ENCODE data around the gene GNAZ. TPM values are rescaled to one million over a fixed set of nuclear protein-coding genes. Genes with fewer than 3 reads are reported as not detected.

The GNAZ gene
- total and polyA plus RNA-seq, 4 donors, result 0.21 to 2.2 (median 0.38) TPM

GRCh38 chr22:23054531-23055257 is 15.6 kb upstream of the GNAZ start:
- no peak overlapping the region for H3K27ac ChIP-seq (ENCODE audit: low read depth in 1 of 2, low read length in 2 of 2)

More at GRCh38 chr22:23054531-23055257, 15.6 kb upstream of the GNAZ start:
- Histone ChIP-seq H3K27me3 (ENCODE audit: control insufficient read depth in 4 of 4, insufficient read depth in 4 of 4, low read length in 3 of 4) (no peaks in the 10 kb centered on the region), H3K9ac (ENCODE audit: low read depth in 1 of 2, low read length in 2 of 2) (no peak overlapping the region), H3K4me3 (ENCODE audit: low read depth in 1 of 3, low read length in 3 of 3) (no peak overlapping the region), H3K9me3 (ENCODE audit: control insufficient read depth in 4 of 4, low read length in 3 of 4) (peaks cover 0 to 8% (median 2%) of the 10 kb centered on the region in 4 donors), H3K36me3 (ENCODE audit: control insufficient read depth in 4 of 4, insufficient read depth in 3 of 4, low read depth in 1 of 4, low read length in 3 of 4) (no peaks in the 10 kb centered on the region), H3K4me1 (ENCODE audit: control insufficient read depth in 4 of 4, insufficient read depth in 4 of 4, low read length in 3 of 4) (no peaks in the 10 kb centered on the region)
- DNase-seq (ENCODE audit: low spot score), result peak; percentile 23
- no peak for TF ChIP-seq REST (IDR thresholded peaks at IDR 0.05)
- no peak for TF ChIP-seq YY1 (IDR thresholded peaks at IDR 0.05)
- TF ChIP-seq ATF3 (IDR thresholded peaks at IDR 0.05), result no peak
- TF ChIP-seq GABPA (IDR thresholded peaks at IDR 0.05 in 1 of 2, conservative IDR thresholded peaks at IDR 0.05 in 1 of 2), result no peak
- TF ChIP-seq EGR1 (IDR thresholded peaks at IDR 0.05; ENCODE audit: low read depth in 2 of 2), result no peak
- no peak for TF ChIP-seq ZBTB33 (IDR thresholded peaks at IDR 0.05)
- no peak for TF ChIP-seq FOXA1 (IDR thresholded peaks at IDR 0.05)
- no peak for TF ChIP-seq HNF4A (conservative IDR thresholded peaks at IDR 0.05)
- no peak for TF ChIP-seq RAD21 (IDR thresholded peaks at IDR 0.05)
- TF ChIP-seq TAF1 (conservative IDR thresholded peaks at IDR 0.05), result no peak
- no peak for TF ChIP-seq HNF4G (IDR thresholded peaks at IDR 0.05)
- no peak for TF ChIP-seq CTCF (IDR thresholded peaks at IDR 0.05; ENCODE audit: low read depth, low read length, missing input control)
- TF ChIP-seq FOXA2 (IDR thresholded peaks at IDR 0.05), result no peak
- 75% methylated on average over 5 of the region's 5 CpGs for WGBS
